H1 (cell line): Measurements from ENCODE around the gene PAPOLA. TPM values are rescaled to one million over a fixed set of nuclear protein-coding genes. Genes with fewer than 3 reads are reported as not detected.
A peak's percentile ranks its signal among the peaks of the same experiment; 100 is the strongest.

ENCODE experiments used
- CBX8 ChIP-seq: fragments of 300-800, 300-1000 bp; sonication (generic); IDR thresholded peaks from 2 replicates; pipeline ENCODE4 v1.7.1; 2016; ENCODE audit warnings: low read depth, low read length, borderline replicate concordance
- CTBP2 ChIP-seq: IDR thresholded peaks from 2 replicates; pipeline ENCODE4 v1.7.0; 2011; ENCODE audit warnings: borderline replicate concordance, mild to moderate bottlenecking, moderate library complexity, mixed read lengths, low read length; ENCODE audit not compliant: insufficient read depth, insufficient read length
- CTCF ChIP-seq, 3 experiments: IDR thresholded peaks; 1 replicate in 2 of 3; 2 replicates in 1 of 3; pipeline versions ENCODE4 v1.5.1 to v1.6.1; 2011; ENCODE audit warnings: low read length in 3 of 3, mild to moderate bottlenecking in 3 of 3, inconsistent platforms in 2 of 3, low read depth in 1 of 3, moderate library complexity in 1 of 3; ENCODE audit not compliant: insufficient read depth in 1 of 3; ENCODE audit errors: control extremely low read depth in 1 of 3
- EGR1 ChIP-seq: IDR thresholded peaks from 2 replicates; pipeline ENCODE4 v1.6.1; 2011; ENCODE audit warnings: low read depth, low read length, borderline replicate concordance
- EP300 ChIP-seq, 2 experiments: IDR thresholded peaks; 1 replicate in 1 of 2; 2 replicates in 1 of 2; pipeline ENCODE4 v1.6.1; 2011 to 2012; ENCODE audit warnings: low read depth in 2 of 2, low read length in 2 of 2, mild to moderate bottlenecking in 2 of 2, borderline replicate concordance in 1 of 2, inconsistent platforms in 1 of 2, moderate library complexity in 1 of 2
- EZH2 ChIP-seq: fragments of 200-600 bp; sonication (generic); IDR thresholded peaks from 2 replicates; pipeline ENCODE4 v1.7.1; 2012; ENCODE audit warnings: low read depth, mild to moderate bottlenecking, moderate library complexity, low read length, inconsistent platforms; ENCODE audit not compliant: severe bottlenecking
- HDAC2 ChIP-seq, 2 experiments: fragments of 300-600 bp in 1 of 2; sonication (generic) in 1 of 2; IDR thresholded peaks; 2 replicates each; pipeline ENCODE4 v1.6.1; 2011 to 2012; ENCODE audit warnings: low read depth in 2 of 2, low read length in 2 of 2, mild to moderate bottlenecking in 2 of 2, moderate library complexity in 2 of 2, borderline replicate concordance in 1 of 2, inconsistent platforms in 1 of 2
- MAFK ChIP-seq: IDR thresholded peaks from 2 replicates; pipeline ENCODE4 v1.6.1; 2012; ENCODE audit warnings: low read depth, mild to moderate bottlenecking, improper control_type of control experiment, low read length
- PHF8 ChIP-seq: fragments of 200-600 bp; sonication (generic); conservative IDR thresholded peaks from 2 replicates; pipeline ENCODE4 v1.7.1; 2012; ENCODE audit warnings: low read depth, mild to moderate bottlenecking, inconsistent platforms, low read length, moderate library complexity
- POLR2A ChIP-seq, 2 experiments: IDR thresholded peaks; 1 replicate in 1 of 2; 2 replicates in 1 of 2; pipeline ENCODE4 v1.6.1; 2011; ENCODE audit warnings: low read depth in 2 of 2, low read length in 2 of 2, mild to moderate bottlenecking in 2 of 2; ENCODE audit errors: control extremely low read depth in 1 of 2
- RAD21 ChIP-seq, 2 experiments: IDR thresholded peaks in 1 of 2; conservative IDR thresholded peaks in 1 of 2; 2 replicates each; pipeline ENCODE4 v1.6.1; 2011; ENCODE audit warnings: low read depth in 2 of 2, low read length in 2 of 2, improper control_type of control experiment in 1 of 2, inconsistent platforms in 1 of 2, mild to moderate bottlenecking in 1 of 2, moderate library complexity in 1 of 2
- SAP30 ChIP-seq: fragments of 300-600 bp; sonication (generic); IDR thresholded peaks from 2 replicates; pipeline ENCODE4 v1.7.1; 2012; ENCODE audit warnings: low read length, moderate library complexity, mild to moderate bottlenecking, inconsistent platforms; ENCODE audit not compliant: insufficient read depth, insufficient replicate concordance
- SIN3A ChIP-seq, 2 experiments: IDR thresholded peaks in 1 of 2; conservative IDR thresholded peaks in 1 of 2; 2 replicates each; pipeline ENCODE4 v1.6.1; 2011 to 2012; ENCODE audit warnings: low read length in 2 of 2, improper control_type of control experiment in 1 of 2, low read depth in 1 of 2, mild to moderate bottlenecking in 1 of 2
- SIRT6 ChIP-seq: IDR thresholded peaks from one replicate; pipeline ENCODE4 v1.7.1; 2012; ENCODE audit warnings: low read length, inconsistent platforms
- SIX5 ChIP-seq: IDR thresholded peaks from 2 replicates; pipeline ENCODE4 v1.6.1; 2011; ENCODE audit warnings: mild to moderate bottlenecking, low read depth, low read length
- SP4 ChIP-seq: IDR thresholded peaks from 2 replicates; pipeline ENCODE4 v1.6.1; 2012; ENCODE audit warnings: low read length, inconsistent platforms
- SUZ12 ChIP-seq: fragments of 200-600 bp; sonication (generic); IDR thresholded peaks from 2 replicates; pipeline ENCODE4 v1.6.1; 2012; ENCODE audit warnings: mild to moderate bottlenecking, inconsistent platforms, low read length, moderate library complexity, mixed read lengths
- ZNF274 ChIP-seq: IDR thresholded peaks from 2 replicates; pipeline ENCODE4 v1.7.0; 2012; ENCODE audit warnings: low read length, borderline replicate concordance; ENCODE audit errors: extremely low read depth
- polyA plus RNA-seq, 7 experiments: library from polyadenylated mRNA; depleted of rRNA in 3 of 7; stranded (reverse) in 5 of 7; unstranded in 2 of 7; fragments of >200 nt in 5 of 7; fragments of 200-250 nt in 2 of 7; gene quantifications; 1 replicate in 5 of 7; 2 replicates in 1 of 7; 4 replicates in 1 of 7; pipeline versions ENCODE4 v1.2.1 to v1.2.3, GENCODE V29; 2011 to 2013; ENCODE audit warnings: missing spikeins in 2 of 7, mixed read lengths in 2 of 7
- total RNA-seq: library from RNA; stranded (reverse); fragmentation: NEBNext Ultra II Directional; extraction: Animal tissue kit (Norgen Biotek cat#: 25700); gene quantifications from 2 replicates; pipeline ENCODE4 v1.2.1, GENCODE V29; 2021
- TF ChIP-seq, protein P1 (sequence below): IDR thresholded peaks from 2 replicates; pipeline ENCODE4 v1.6.1; 2011; ENCODE audit warnings: low read depth, mild to moderate bottlenecking, low read length; ENCODE audit not compliant: insufficient read depth

The PAPOLA gene
- total and polyA plus RNA-seq, 2 of the 8 experiments (the other 6 are each of a cell fraction or from before 2014, with no cell fraction given), result 163 to 239 TPM

GRCh38 chr14:96461950-96462798, 40.0 kb upstream of the PAPOLA start (continued):
- no peak for TF ChIP-seq SIX5
- TF ChIP-seq EZH2, result no peak
- no peak for TF ChIP-seq CTBP2
- no peak for TF ChIP-seq SIRT6
- TF ChIP-seq POLR2A (IDR thresholded peaks at IDR 0.05; ENCODE audit: control extremely low read depth in 1 of 2, low read depth in 2 of 2, low read length in 2 of 2), result no peak
- no peak for TF ChIP-seq CBX8
- TF ChIP-seq ZNF274, result no peak
- TF ChIP-seq MAFK, result no peak
- TF ChIP-seq PHF8, result no peak
- no peak for TF ChIP-seq HDAC2 (IDR thresholded peaks at IDR 0.05; ENCODE audit: borderline replicate concordance in 1 of 2, low read depth in 2 of 2, low read length in 2 of 2)
- TF ChIP-seq SAP30, result no peak
- TF ChIP-seq, protein P1, sequence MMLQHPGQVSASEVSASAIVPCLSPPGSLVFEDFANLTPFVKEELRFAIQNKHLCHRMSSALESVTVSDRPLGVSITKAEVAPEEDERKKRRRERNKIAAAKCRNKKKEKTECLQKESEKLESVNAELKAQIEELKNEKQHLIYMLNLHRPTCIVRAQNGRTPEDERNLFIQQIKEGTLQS, result 0 out of 2 replicates have a peak, but pooled peaks have one; percentile 52
- 0 out of 4 replicates have a peak, but pooled peaks of 1 of the 2 experiments have one; percentile 3 for TF ChIP-seq RAD21 (IDR thresholded peaks at IDR 0.05 in 1 of 2, conservative IDR thresholded peaks at IDR 0.05 in 1 of 2; ENCODE audit: low read depth in 2 of 2, low read length in 2 of 2)
- TF ChIP-seq SUZ12, result no peak
- TF ChIP-seq EP300 (IDR thresholded peaks at IDR 0.05; ENCODE audit: borderline replicate concordance in 1 of 2, low read depth in 2 of 2, low read length in 2 of 2), result no peak
- no peak for TF ChIP-seq EGR1
- TF ChIP-seq SP4, result no peak
- no peak for TF ChIP-seq SIN3A (conservative IDR thresholded peaks at IDR 0.05 in 1 of 2, IDR thresholded peaks at IDR 0.05 in 1 of 2; ENCODE audit: low read depth in 1 of 2, low read length in 2 of 2)
- TF ChIP-seq CTCF (IDR thresholded peaks at IDR 0.05; ENCODE audit: control extremely low read depth in 1 of 3, insufficient read depth in 1 of 3, low read depth in 1 of 3, low read length in 3 of 3), result no peak
